Measurements from ENCODE around the gene ZNF736.
A peak's percentile ranks its signal among the peaks of the same experiment; 100 is the strongest.

DNA sequence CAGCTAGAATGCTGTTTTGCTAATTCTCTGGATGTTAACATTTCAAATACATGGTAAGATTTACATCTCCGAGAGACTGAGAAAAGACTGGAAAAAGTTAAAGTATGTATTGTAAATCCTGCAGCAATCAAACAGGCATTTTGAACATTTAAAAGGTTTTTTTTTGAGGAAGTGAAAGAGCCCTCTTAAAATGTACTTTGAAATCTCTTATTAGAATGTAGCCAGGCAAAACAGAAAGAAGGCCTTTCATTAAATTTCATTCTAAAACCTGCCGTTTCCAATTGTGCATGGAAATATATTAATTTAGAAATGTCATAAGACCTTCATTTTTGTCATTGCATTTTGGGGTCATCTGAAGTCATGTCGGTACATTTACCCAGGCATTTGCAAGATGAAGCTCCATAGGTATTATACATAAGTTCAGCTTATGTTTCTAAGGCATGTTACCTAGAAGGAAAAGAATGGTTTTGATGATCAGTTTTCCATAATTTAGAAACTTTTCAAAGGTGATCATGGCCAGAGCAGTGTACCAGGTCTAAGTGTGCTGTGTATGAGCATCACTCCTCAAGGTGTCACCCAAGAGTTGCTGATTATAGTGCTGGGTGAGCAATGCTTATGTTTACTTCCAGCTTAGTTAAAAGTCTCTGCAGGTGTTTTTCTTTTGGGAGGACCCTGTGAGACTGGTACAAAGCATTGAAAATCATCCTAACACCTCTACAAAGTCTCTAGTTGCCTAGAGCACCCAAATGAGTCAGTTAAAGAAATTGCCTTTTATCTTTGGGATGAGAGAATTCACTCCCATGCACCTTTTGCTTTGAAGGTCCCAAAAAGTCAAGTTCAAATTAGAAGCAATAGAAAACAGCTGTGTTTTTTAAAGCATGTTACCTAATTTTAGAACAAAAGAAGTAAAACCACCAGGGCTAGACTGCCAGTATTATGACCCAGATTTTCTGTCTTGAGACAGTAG is 7.1 kb downstream of the ZNF736 start:
- no peak for TF ChIP-seq EZH2 (IDR thresholded peaks at IDR 0.05; ENCODE audit: borderline replicate concordance, low read length)
- TF ChIP-seq, protein P1, sequence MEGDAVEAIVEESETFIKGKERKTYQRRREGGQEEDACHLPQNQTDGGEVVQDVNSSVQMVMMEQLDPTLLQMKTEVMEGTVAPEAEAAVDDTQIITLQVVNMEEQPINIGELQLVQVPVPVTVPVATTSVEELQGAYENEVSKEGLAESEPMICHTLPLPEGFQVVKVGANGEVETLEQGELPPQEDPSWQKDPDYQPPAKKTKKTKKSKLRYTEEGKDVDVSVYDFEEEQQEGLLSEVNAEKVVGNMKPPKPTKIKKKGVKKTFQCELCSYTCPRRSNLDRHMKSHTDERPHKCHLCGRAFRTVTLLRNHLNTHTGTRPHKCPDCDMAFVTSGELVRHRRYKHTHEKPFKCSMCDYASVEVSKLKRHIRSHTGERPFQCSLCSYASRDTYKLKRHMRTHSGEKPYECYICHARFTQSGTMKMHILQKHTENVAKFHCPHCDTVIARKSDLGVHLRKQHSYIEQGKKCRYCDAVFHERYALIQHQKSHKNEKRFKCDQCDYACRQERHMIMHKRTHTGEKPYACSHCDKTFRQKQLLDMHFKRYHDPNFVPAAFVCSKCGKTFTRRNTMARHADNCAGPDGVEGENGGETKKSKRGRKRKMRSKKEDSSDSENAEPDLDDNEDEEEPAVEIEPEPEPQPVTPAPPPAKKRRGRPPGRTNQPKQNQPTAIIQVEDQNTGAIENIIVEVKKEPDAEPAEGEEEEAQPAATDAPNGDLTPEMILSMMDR (IDR thresholded peaks at IDR 0.05; ENCODE audit: low read length) = peak; percentile 24; the same call in 1 of the 2 replicates
